LNCaP clone FGC (cell line): Measurements from ENCODE around the gene SIM2.

Experiments used
- DNase-seq: peaks from one replicate; pipeline ENCODE4 v3.0.0-alpha.2; 2011; ENCODE audit warnings: low read depth
- H3K4me3 ChIP-seq: 2 replicates; pipeline ENCODE4 v1.5.1; 2011; ENCODE audit warnings: mild to moderate bottlenecking, low read depth, low read length, control low read depth
- CTCF ChIP-seq: IDR thresholded peaks from 2 replicates; pipeline ENCODE4 v1.5.1; 2012; ENCODE audit warnings: mild to moderate bottlenecking; ENCODE audit not compliant: control insufficient read depth, insufficient read depth; ENCODE audit errors: extremely low read depth

The SIM2 gene

GRCh38 chr21:36700295-36700970 lies 1.5 kb downstream of the SIM2 start:
- no peak for DNase-seq
- H3K4me3 ChIP-seq = peak overlapping the region; percentile 72
- TF ChIP-seq CTCF = no peak

- peak; percentile 17; the same call in 1 of the 2 replicates for TF ChIP-seq CTCF
- DNase-seq = no peak
- peak overlapping the region; percentile 72 for H3K4me3 ChIP-seq
Observed at GRCh38 chr21:36700971-36701755, 2.2 kb downstream of the SIM2 start.

GRCh38 chr21:36701756-36702621 lies 3.1 kb downstream of the SIM2 start:
- peak overlapping the region; percentile 72 for H3K4me3 ChIP-seq
- no peak for DNase-seq
- TF ChIP-seq CTCF = no peak

GRCh38 chr21:36702622-36702968 lies 3.7 kb downstream of the SIM2 start:
- no peak for DNase-seq
- no peak overlapping the region for H3K4me3 ChIP-seq

GRCh38 chr21:36703123-36703522 lies 4.2 kb downstream of the SIM2 start:
- no peak overlapping the region for H3K4me3 ChIP-seq
- no peak for TF ChIP-seq CTCF
- DNase-seq = no peak

More at GRCh38 chr21:36702622-36702968, 3.7 kb downstream of the SIM2 start:
- TF ChIP-seq CTCF = no peak

- H3K4me3 ChIP-seq = no peak overlapping the region
- no peak for TF ChIP-seq CTCF
Observed at GRCh38 chr21:36703626-36704280, 4.8 kb downstream of the SIM2 start.

More at GRCh38 chr21:36703626-36704280, 4.8 kb downstream of the SIM2 start:
- no peak for DNase-seq
